ENCODE measurements around the gene LYSMD1. TPM values are rescaled to one million over a fixed set of nuclear protein-coding genes. Genes with fewer than 3 reads are reported as not detected.

LYSMD1 gene
- total and polyA plus RNA-seq, 2 donors (not counting 1 experiment from before 2014, with no cell fraction given) = 4.6 to 9.7 TPM

DNA sequence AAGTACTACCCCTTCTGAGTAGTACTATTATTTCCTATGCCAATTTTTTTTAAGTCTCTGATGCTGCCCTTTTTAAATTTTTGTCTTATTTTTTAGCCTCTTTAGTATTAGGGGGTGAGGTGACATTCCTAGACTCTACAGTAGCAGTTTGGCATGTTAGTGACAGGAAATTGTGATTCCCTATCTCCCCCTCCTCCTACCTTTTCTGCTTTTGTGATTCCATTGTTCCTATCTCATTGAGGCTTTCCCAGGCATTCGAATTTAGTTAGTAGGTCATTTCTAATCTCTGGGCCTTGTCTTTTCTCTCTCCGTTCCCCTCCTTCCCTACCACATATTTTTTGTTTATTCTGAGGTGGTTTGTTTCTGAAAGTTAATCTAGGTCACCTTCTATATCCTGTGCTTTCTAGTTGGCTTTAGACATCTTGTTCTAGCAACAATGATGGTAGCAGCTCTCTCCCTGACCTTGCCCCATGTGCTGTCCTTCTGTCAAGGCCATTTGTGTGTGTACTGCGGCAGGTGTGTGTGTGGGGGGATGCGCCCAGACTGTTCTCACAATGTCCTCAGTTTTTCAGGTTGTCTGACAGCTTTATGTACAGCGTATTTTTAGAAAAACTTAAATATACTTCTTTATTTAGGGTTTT is 40.8 kb downstream of the LYSMD1 start:
- Histone ChIP-seq H3K9ac (ENCODE audit: insufficient read depth, low read length) (no peak overlapping the region), H4K20me1 (ENCODE audit: control insufficient read depth, extremely low read depth, insufficient read depth, low read length) (no peaks in the 10 kb centered on the region), H3K27ac (ENCODE audit: insufficient read depth, low read length) (no peak overlapping the region), H3K4me2 (ENCODE audit: extremely low read depth, insufficient read depth, low read length) (no peak overlapping the region), H2AFZ (ENCODE audit: low read length) (no peak overlapping the region), H3K36me3 (ENCODE audit: control insufficient read depth, insufficient read depth, low read length) (no peaks in the 10 kb centered on the region), H3K79me2 (ENCODE audit: control insufficient read depth, insufficient read depth, low read length) (no peaks in the 10 kb centered on the region), H3K4me1 (ENCODE audit: control insufficient read depth, extremely low read depth, insufficient read depth, low read length) (no peaks in the 10 kb centered on the region), H3K4me3 (replicated peaks in 1 of 4; ENCODE audit: control extremely low read depth in 1 of 4, insufficient read depth in 1 of 4, low read depth in 3 of 4, low read length in 4 of 4) (no peak overlapping the region), H3K9me3 (ENCODE audit: control insufficient read depth, insufficient read depth, low read depth, low read length) (no peaks in the 10 kb centered on the region), H3K27me3 (ENCODE audit: control insufficient read depth, insufficient read depth, low read length) (no peaks in the 10 kb centered on the region)
- no peak for TF ChIP-seq EZH2 (IDR thresholded peaks at IDR 0.05; ENCODE audit: low read length, missing control alignments)
- TF ChIP-seq, protein P1, sequence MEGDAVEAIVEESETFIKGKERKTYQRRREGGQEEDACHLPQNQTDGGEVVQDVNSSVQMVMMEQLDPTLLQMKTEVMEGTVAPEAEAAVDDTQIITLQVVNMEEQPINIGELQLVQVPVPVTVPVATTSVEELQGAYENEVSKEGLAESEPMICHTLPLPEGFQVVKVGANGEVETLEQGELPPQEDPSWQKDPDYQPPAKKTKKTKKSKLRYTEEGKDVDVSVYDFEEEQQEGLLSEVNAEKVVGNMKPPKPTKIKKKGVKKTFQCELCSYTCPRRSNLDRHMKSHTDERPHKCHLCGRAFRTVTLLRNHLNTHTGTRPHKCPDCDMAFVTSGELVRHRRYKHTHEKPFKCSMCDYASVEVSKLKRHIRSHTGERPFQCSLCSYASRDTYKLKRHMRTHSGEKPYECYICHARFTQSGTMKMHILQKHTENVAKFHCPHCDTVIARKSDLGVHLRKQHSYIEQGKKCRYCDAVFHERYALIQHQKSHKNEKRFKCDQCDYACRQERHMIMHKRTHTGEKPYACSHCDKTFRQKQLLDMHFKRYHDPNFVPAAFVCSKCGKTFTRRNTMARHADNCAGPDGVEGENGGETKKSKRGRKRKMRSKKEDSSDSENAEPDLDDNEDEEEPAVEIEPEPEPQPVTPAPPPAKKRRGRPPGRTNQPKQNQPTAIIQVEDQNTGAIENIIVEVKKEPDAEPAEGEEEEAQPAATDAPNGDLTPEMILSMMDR (conservative IDR thresholded peaks at IDR 0.05 in 1 of 2, IDR thresholded peaks at IDR 0.05 in 1 of 2; ENCODE audit: low read depth in 1 of 2, low read length in 2 of 2) = no peak
- no peak for DNase-seq (ENCODE audit: low read depth in 2 of 2)

GRCh38 chr1:151113877-151114276 is 51.8 kb downstream of the LYSMD1 start:
- no peaks in the 10 kb centered on the region for H3K79me2 ChIP-seq (ENCODE audit: control insufficient read depth, insufficient read depth, low read length)
- no peaks in the 10 kb centered on the region for H3K9me3 ChIP-seq (ENCODE audit: control insufficient read depth, insufficient read depth, low read depth, low read length)
- TF ChIP-seq EZH2 (IDR thresholded peaks at IDR 0.05; ENCODE audit: low read length, missing control alignments) = no peak
- TF ChIP-seq, protein P1 (conservative IDR thresholded peaks at IDR 0.05 in 1 of 2, IDR thresholded peaks at IDR 0.05 in 1 of 2; ENCODE audit: low read depth in 1 of 2, low read length in 2 of 2) = no peak

More at GRCh38 chr1:151113877-151114276, 51.8 kb downstream of the LYSMD1 start:
- no peaks in the 10 kb centered on the region for H4K20me1 ChIP-seq (ENCODE audit: control insufficient read depth, extremely low read depth, insufficient read depth, low read length)
- no peak overlapping the region for H2AFZ ChIP-seq (ENCODE audit: low read length)
- H3K4me1 ChIP-seq (ENCODE audit: control insufficient read depth, extremely low read depth, insufficient read depth, low read length) = no peaks in the 10 kb centered on the region
- H3K9ac ChIP-seq (ENCODE audit: insufficient read depth, low read length) = no peak overlapping the region
- H3K27me3 ChIP-seq (ENCODE audit: control insufficient read depth, insufficient read depth, low read length) = no peaks in the 10 kb centered on the region
- DNase-seq (ENCODE audit: low read depth in 2 of 2) = no peak
- H3K36me3 ChIP-seq (ENCODE audit: control insufficient read depth, insufficient read depth, low read length) = no peaks in the 10 kb centered on the region
- H3K4me2 ChIP-seq (ENCODE audit: extremely low read depth, insufficient read depth, low read length) = no peak overlapping the region
- H3K4me3 ChIP-seq (replicated peaks in 1 of 4; ENCODE audit: control extremely low read depth in 1 of 4, insufficient read depth in 1 of 4, low read depth in 3 of 4, low read length in 4 of 4) = no peak overlapping the region
- H3K27ac ChIP-seq (ENCODE audit: insufficient read depth, low read length) = no peak overlapping the region

Other genes with a start within 250 kb of the LYSMD1 start
- gene SETDB1, start 239.5 kb downstream of the LYSMD1 start, total RNA-seq = 26.7 and 30.7 TPM in 2 replicates
- 25.3 and 27.0 TPM in 2 replicates for gene SETDB1, start 239.5 kb downstream of the LYSMD1 start, polyA plus RNA-seq
- gene CERS2, start 191.1 kb downstream of the LYSMD1 start, total RNA-seq = 138 and 190 TPM in 2 replicates
- 201 and 254 TPM in 2 replicates for gene CERS2, start 191.1 kb downstream of the LYSMD1 start, polyA plus RNA-seq
- under 0.01 and 0.33 TPM in 2 replicates for gene ANXA9, start 183.6 kb downstream of the LYSMD1 start, total RNA-seq
- gene ANXA9, start 183.6 kb downstream of the LYSMD1 start, polyA plus RNA-seq = 0.03 and 0.07 TPM in 2 replicates
- 9.2 and 17.3 TPM in 2 replicates for gene MINDY1, start 159.0 kb downstream of the LYSMD1 start, total RNA-seq
- 10.1 and 11.7 TPM in 2 replicates for gene MINDY1, start 159.0 kb downstream of the LYSMD1 start, polyA plus RNA-seq
- gene PRUNE1, start 157.5 kb downstream of the LYSMD1 start, total RNA-seq = 6.3 and 7.2 TPM in 2 replicates
- 11.8 and 16.6 TPM in 2 replicates for gene PRUNE1, start 157.5 kb downstream of the LYSMD1 start, polyA plus RNA-seq
- under 0.01 and 0.33 TPM in 2 replicates for gene BNIPL, start 129.3 kb downstream of the LYSMD1 start, total RNA-seq
- gene BNIPL, start 129.3 kb downstream of the LYSMD1 start, polyA plus RNA-seq = 0.07 and 0.10 TPM in 2 replicates
- gene C1orf56, start 118.2 kb downstream of the LYSMD1 start, total RNA-seq = 2.8 and 3.5 TPM in 2 replicates
- gene C1orf56, start 118.2 kb downstream of the LYSMD1 start, polyA plus RNA-seq = 1.4 and 1.5 TPM in 2 replicates
- 29.8 and 36.5 TPM in 2 replicates for gene CDC42SE1, start 106.3 kb downstream of the LYSMD1 start, total RNA-seq
- 49.9 and 55.0 TPM in 2 replicates for gene CDC42SE1, start 106.3 kb downstream of the LYSMD1 start, polyA plus RNA-seq
- 0.77 and 2.8 TPM in 2 replicates for gene MLLT11, start 105.5 kb downstream of the LYSMD1 start, total RNA-seq
- 7.2 and 10.4 TPM in 2 replicates for gene MLLT11, start 105.5 kb downstream of the LYSMD1 start, polyA plus RNA-seq
- gene GABPB2, start 95.1 kb downstream of the LYSMD1 start, total RNA-seq = 12.8 and 13.9 TPM in 2 replicates
- gene GABPB2, start 95.1 kb downstream of the LYSMD1 start, polyA plus RNA-seq = 13.0 and 14.9 TPM in 2 replicates
- gene SEMA6C, start 19.3 kb downstream of the LYSMD1 start, total RNA-seq = 0.51 and 0.99 TPM in 2 replicates
- 0.76 and 0.94 TPM in 2 replicates for gene SEMA6C, start 19.3 kb downstream of the LYSMD1 start, polyA plus RNA-seq
- gene TNFAIP8L2, start 9.3 kb downstream of the LYSMD1 start, total RNA-seq = not detected in 2 replicates
- gene TNFAIP8L2, start 9.3 kb downstream of the LYSMD1 start, polyA plus RNA-seq = not detected in 2 replicates
- gene SCNM1, start 242 bp upstream of the LYSMD1 start, total RNA-seq = 26.5 and 29.2 TPM in 2 replicates
- gene SCNM1, start 242 bp upstream of the LYSMD1 start, polyA plus RNA-seq = 29.7 and 32.7 TPM in 2 replicates
- not detected in 2 replicates for gene TMOD4, start 10.1 kb upstream of the LYSMD1 start, total RNA-seq
- 0.41 and 0.53 TPM in 2 replicates for gene TMOD4, start 10.1 kb upstream of the LYSMD1 start, polyA plus RNA-seq
- 42.9 and 47.5 TPM in 2 replicates for gene VPS72, start 24.3 kb upstream of the LYSMD1 start, total RNA-seq
- 43.8 and 57.8 TPM in 2 replicates for gene VPS72, start 24.3 kb upstream of the LYSMD1 start, polyA plus RNA-seq
- 61.4 and 80.9 TPM in 2 replicates for gene PIP5K1A, start 32.6 kb upstream of the LYSMD1 start, total RNA-seq
- 108 and 118 TPM in 2 replicates for gene PIP5K1A, start 32.6 kb upstream of the LYSMD1 start, polyA plus RNA-seq
- gene PSMD4, start 88.8 kb upstream of the LYSMD1 start, total RNA-seq = 193 and 240 TPM in 2 replicates
- gene PSMD4, start 88.8 kb upstream of the LYSMD1 start, polyA plus RNA-seq = 210 and 282 TPM in 2 replicates
- 8.2 and 11.7 TPM in 2 replicates for gene ZNF687, start 116.4 kb upstream of the LYSMD1 start, total RNA-seq
- 7.2 and 7.6 TPM in 2 replicates for gene ZNF687, start 116.4 kb upstream of the LYSMD1 start, polyA plus RNA-seq
- 42.1 and 65.7 TPM in 2 replicates for gene PI4KB, start 161.5 kb upstream of the LYSMD1 start, total RNA-seq
- gene PI4KB, start 161.5 kb upstream of the LYSMD1 start, polyA plus RNA-seq = 75.4 and 92.9 TPM in 2 replicates
- gene RFX5, start 181.3 kb upstream of the LYSMD1 start, total RNA-seq = 21.6 and 35.5 TPM in 2 replicates
- 18.4 and 20.1 TPM in 2 replicates for gene RFX5, start 181.3 kb upstream of the LYSMD1 start, polyA plus RNA-seq
- 59.6 and 65.9 TPM in 2 replicates for gene SELENBP1, start 206.8 kb upstream of the LYSMD1 start, total RNA-seq
- 60.6 and 85.4 TPM in 2 replicates for gene SELENBP1, start 206.8 kb upstream of the LYSMD1 start, polyA plus RNA-seq
- 335 and 339 TPM in 2 replicates for gene PSMB4, start 233.7 kb upstream of the LYSMD1 start, total RNA-seq
- gene PSMB4, start 233.7 kb upstream of the LYSMD1 start, polyA plus RNA-seq = 370 and 426 TPM in 2 replicates

Measured in fibroblast of lung (primary cell).